Measurements from ENCODE around the gene BBS12.

- TF ChIP-seq, protein P1, sequence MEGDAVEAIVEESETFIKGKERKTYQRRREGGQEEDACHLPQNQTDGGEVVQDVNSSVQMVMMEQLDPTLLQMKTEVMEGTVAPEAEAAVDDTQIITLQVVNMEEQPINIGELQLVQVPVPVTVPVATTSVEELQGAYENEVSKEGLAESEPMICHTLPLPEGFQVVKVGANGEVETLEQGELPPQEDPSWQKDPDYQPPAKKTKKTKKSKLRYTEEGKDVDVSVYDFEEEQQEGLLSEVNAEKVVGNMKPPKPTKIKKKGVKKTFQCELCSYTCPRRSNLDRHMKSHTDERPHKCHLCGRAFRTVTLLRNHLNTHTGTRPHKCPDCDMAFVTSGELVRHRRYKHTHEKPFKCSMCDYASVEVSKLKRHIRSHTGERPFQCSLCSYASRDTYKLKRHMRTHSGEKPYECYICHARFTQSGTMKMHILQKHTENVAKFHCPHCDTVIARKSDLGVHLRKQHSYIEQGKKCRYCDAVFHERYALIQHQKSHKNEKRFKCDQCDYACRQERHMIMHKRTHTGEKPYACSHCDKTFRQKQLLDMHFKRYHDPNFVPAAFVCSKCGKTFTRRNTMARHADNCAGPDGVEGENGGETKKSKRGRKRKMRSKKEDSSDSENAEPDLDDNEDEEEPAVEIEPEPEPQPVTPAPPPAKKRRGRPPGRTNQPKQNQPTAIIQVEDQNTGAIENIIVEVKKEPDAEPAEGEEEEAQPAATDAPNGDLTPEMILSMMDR (conservative IDR thresholded peaks at IDR 0.05 in 1 of 2, IDR thresholded peaks at IDR 0.05 in 1 of 2; ENCODE audit: low read depth in 1 of 2, low read length in 2 of 2), result peak; percentile 95 to 98
- no peak for TF ChIP-seq EZH2 (IDR thresholded peaks at IDR 0.05; ENCODE audit: low read length, missing control alignments)
Observed at GRCh38 chr4:122716825-122717448, 15.6 kb upstream of the BBS12 start.

Measured in fibroblast of lung (primary cell).